Upper lobe of right lung (tissue), 1 donor: ENCODE results near the gene CDK14. TPM values are rescaled to one million over a fixed set of nuclear protein-coding genes. Genes with fewer than 3 reads are reported as not detected.
A peak's percentile ranks its signal among the peaks of the same experiment; 100 is the strongest.
"Not testable (repeated sequence)": the region's sequence is repeated elsewhere in the genome, so short reads cannot be mapped to it uniquely, and the experiment has no call there.

Experiments
- ATAC-seq: fragments of 200-7000 bp; cut with Tn5 transposase; one replicate; pipeline ENCODE4 v1.9.1; 2020; ENCODE audit warnings: mild to moderate bottlenecking, moderate library complexity
- DNase-seq: peaks from one replicate; pipeline ENCODE4 v3.0.0-alpha.2; 2020
- H3K27ac ChIP-seq: fragments of 200-600 bp; one replicate; pipeline ENCODE4 v1.8.0; 2022
- H3K27me3 ChIP-seq: fragments of 200-600 bp; one replicate; pipeline ENCODE4 v1.8.0; 2022; ENCODE audit warnings: mild to moderate bottlenecking
- H3K36me3 ChIP-seq: fragments of 200-600 bp; one replicate; pipeline ENCODE4 v1.8.0; 2022
- H3K4me1 ChIP-seq: fragments of 200-600 bp; one replicate; pipeline ENCODE4 v1.8.0; 2022
- H3K4me3 ChIP-seq: fragments of 200-600 bp; one replicate; pipeline ENCODE4 v1.8.0; 2022; ENCODE audit warnings: mild to moderate bottlenecking
- H3K9me3 ChIP-seq: fragments of 200-600 bp; one replicate; pipeline ENCODE4 v1.8.0; 2022
- CTCF ChIP-seq: fragments of 200-600 bp; IDR thresholded peaks from one replicate; pipeline ENCODE4 v1.8.0; 2022; ENCODE audit warnings: antibody characterized with exemption
- intact Hi-C: fragments of 100-400 bp; cut with DNase I; formaldehyde crosslinking; loops from one replicate; pipeline ENCODE4 v1.11.0; 2022
- total RNA-seq: library from RNA; stranded (reverse); fragmentation: NEBNext Ultra II Directional; extraction: Animal tissue kit (Norgen Biotek cat#: 25700); gene quantifications from one replicate; pipeline ENCODE4 v1.2.1, GENCODE V29; 2021
- donor health status: DM: no; HTN: yes; CAD: no; lungs with severe emphysema.

The CDK14 gene
- total RNA-seq, 1 donor from 2014 or later, result 47.2 TPM

DNA sequence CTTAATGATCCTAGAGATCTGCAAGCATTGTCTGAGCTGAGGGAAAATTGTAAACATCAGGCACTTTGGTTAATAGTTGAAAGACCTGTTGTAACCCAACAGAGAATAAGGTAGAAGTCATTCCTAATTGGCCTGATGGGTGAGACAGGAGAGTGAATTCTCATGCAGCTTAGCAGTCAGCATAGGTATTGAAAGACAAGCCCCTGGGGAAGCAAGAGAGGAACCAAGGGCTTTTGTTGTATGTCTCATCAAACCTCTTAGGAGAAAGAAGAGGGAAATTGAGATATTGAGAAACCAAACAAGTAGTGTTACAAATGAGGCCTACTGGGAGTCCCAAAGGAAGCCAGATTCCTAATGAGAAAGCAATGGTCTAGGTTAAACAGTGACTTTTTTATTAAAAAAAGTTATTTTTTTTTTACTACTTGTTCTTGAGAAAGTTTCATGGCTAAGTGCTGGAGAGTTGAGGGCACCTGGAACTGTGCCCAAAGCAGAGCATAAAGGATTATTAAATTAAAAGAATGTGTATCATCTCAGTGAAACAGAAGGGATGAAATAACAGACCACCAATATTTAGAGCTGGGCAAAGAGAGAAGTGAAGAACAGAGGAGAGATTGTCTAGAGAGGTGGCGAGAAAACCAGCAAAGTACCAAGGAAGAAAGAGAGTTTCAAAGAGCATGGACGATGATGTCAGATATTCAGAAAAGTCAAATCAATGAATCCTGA is 168.9 kb downstream of the CDK14 start:
- Histone ChIP-seq H3K27ac (no peak overlapping the region), H3K36me3 (no peaks in the 10 kb centered on the region), H3K4me3 (no peak overlapping the region), H3K4me1 (no peaks in the 10 kb centered on the region), H3K27me3 (no peaks in the 10 kb centered on the region), H3K9me3 (no peaks in the 10 kb centered on the region)
- DNase-seq, result no peak
- ATAC-seq, result no peak
- no peak for TF ChIP-seq CTCF
- intact Hi-C loops, result no loop called here

GRCh38 chr7:90766814-90767564 is 170.9 kb downstream of the CDK14 start:
- TF ChIP-seq CTCF, result no peak
- Histone ChIP-seq H3K4me3 (no peak overlapping the region), H3K27ac (no peak overlapping the region), H3K4me1 (no peaks in the 10 kb centered on the region), H3K9me3 (no peaks in the 10 kb centered on the region), H3K27me3 (no peaks in the 10 kb centered on the region), H3K36me3 (no peaks in the 10 kb centered on the region)
- intact Hi-C loops, result no loop called here
- no peak for DNase-seq
- peak; percentile 62 for ATAC-seq

DNA sequence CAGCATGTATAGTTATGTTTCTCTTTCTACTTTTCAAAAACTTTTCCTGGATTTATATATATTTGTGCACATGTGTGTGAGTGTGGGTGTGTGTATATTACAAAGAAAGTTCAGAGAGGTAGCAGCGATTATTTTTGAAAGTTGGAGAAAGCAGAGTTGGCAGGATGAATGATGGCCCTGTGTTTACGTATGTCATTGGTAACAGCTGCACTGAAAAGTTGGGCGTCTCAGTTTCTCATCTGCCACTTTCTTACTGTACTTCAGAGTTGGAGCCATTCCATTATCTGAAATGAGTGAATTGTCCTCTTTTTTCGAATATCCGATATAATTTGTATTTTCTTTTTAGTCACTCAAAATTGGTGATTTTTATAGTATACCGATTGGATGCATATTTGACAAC is 172.2 kb downstream of the CDK14 start:
- H3K27ac ChIP-seq, result no peak overlapping the region
- no peak overlapping the region for H3K4me3 ChIP-seq
- DNase-seq, result no peak
- no peak for ATAC-seq
- no peak for TF ChIP-seq CTCF
- H3K27me3 ChIP-seq, result no peaks in the 10 kb centered on the region
- no peaks in the 10 kb centered on the region for H3K36me3 ChIP-seq
- intact Hi-C loops, result no loop called here
- H3K4me1 ChIP-seq, result no peaks in the 10 kb centered on the region
- no peaks in the 10 kb centered on the region for H3K9me3 ChIP-seq

DNA sequence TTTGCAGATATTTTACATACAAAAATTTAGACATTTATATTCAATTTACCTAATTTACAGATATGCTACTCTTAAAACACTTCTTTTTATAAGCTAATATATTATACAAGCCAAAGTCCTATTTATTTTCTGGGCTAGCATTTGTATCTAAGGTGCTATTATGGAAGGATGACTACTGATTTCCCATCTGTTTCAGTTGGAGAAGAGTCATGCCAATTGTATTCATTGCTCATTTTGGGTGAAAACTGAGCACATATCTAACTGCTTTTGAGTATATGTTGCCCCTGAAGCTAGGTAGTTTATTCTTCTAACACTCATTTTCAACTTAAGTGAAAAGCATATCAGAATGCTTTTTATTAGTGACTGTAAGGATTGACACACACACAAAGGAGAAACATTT is 172.9 kb downstream of the CDK14 start:
- TF ChIP-seq CTCF, result no peak
- intact Hi-C loops, result no loop called here
- no peak for DNase-seq
- Histone ChIP-seq H3K27me3 (no peaks in the 10 kb centered on the region), H3K27ac (no peak overlapping the region), H3K4me3 (no peak overlapping the region), H3K36me3 (no peaks in the 10 kb centered on the region), H3K9me3 (no peaks in the 10 kb centered on the region), H3K4me1 (no peaks in the 10 kb centered on the region)
- ATAC-seq, result no peak

- H3K9me3 ChIP-seq, DNase-seq, ATAC-seq, H3K27me3 ChIP-seq, H3K4me1 ChIP-seq, H3K4me3 ChIP-seq, H3K36me3 ChIP-seq, H3K27ac ChIP-seq, intact Hi-C loops: not testable (repeated sequence)
Observed at GRCh38 chr7:90769566-90769965, 173.4 kb downstream of the CDK14 start.

DNA sequence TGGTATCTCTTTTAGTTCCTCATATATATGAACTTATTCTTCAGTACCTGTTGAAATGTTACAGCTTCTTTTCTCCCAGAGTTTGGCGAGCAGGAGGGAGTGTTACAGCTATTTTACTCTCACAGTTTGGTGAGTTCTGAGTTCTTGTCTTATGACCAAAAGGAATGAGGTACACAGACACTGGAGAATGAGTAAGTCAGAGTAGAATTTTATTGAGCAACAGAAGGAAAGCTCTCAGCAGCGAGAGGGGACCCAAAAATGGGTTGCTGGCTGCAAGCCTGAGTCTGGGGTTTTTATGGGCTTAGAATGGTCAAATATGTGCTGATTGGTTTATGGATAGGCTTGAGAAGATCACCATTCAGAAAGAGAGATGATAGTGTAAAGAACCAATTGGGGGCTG is 175.2 kb downstream of the CDK14 start:
- Histone ChIP-seq H3K9me3 (no peaks in the 10 kb centered on the region), H3K36me3 (no peaks in the 10 kb centered on the region), H3K4me3 (no peak overlapping the region), H3K27ac (no peak overlapping the region), H3K27me3 (no peaks in the 10 kb centered on the region), H3K4me1 (no peaks in the 10 kb centered on the region)
- intact Hi-C loops, result no loop called here
- ATAC-seq (no peak), DNase-seq (no peak)
- no peak for TF ChIP-seq CTCF
